Hematopoietic multipotent progenitor cell treated with erythropoietin and hydrocortisone succinate and interleukin-3 and kit ligand, for 17 days (in vitro differentiated cells): Measurements from ENCODE around the gene MMP11.

ENCODE experiments used
- DNase-seq: peaks from one replicate; pipeline ENCODE4 v3.0.0-alpha.2; 2015; ENCODE audit warnings: low spot score

MMP11 gene

DNA sequence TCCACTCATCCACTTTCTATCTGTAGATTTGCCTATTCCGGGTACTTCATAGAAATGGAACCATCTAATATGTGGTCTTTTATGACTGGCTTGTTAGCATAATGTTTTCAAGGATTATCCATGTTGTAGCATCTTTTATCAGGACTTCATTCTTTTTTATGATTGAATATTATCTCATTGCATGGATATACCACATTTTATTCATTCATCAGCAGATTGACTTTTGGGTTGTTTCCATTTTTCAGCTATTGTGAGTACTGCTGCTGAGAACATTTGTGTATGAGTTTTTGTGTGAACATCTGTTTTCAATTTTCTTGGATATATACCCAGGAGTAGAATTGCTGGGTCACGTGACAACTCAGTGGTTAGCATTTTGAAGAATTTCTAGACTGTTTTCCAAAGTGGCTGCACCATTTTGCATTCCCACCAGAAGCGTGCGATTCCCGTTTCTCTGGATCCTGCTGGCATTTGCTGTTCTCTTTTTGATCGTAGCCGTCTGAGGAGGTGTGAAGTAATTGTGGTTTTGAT is 57.3 kb downstream of the MMP11 start:
- no peak for DNase-seq

DNA sequence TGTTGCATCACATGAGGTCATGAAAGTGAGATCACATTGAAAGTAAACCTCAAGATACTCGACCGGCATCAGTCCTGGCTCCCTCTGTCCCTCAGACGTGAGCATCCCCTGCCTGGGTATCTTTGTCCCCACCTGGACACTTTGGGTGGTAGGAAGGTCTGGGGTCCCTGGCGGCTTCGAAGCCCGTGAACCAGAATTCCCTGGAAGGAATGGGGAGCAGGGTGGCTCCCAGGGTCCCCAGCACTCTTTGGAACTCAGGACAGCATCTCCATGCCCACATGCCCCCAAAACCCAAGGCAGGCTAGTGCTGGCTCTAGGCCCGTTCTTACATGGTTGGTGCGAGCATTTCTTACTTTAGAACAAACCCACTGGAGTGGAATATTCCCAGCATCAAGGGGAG is 58.6 kb downstream of the MMP11 start:
- no peak for DNase-seq

DNA sequence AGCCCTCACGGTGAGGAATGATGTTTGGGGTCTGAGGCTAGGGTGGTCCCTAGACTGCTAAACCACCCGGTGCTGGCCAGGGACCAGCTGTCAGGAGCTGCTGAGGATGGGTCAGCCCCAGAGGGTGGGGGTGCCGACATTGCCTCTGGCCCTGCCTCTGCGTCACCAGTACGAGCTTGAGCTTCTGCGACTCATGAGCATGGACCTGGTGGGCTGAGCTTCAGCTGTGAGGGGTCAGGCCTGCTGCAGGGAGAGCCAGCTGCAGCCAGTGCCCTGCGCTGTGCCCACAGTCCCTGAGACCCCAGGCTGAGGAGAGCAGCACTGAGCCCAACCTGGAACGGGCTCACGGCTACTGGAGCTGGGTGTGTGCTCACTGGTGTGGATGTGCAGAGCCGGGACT is 59.1 kb downstream of the MMP11 start:
- DNase-seq: no peak

DNA sequence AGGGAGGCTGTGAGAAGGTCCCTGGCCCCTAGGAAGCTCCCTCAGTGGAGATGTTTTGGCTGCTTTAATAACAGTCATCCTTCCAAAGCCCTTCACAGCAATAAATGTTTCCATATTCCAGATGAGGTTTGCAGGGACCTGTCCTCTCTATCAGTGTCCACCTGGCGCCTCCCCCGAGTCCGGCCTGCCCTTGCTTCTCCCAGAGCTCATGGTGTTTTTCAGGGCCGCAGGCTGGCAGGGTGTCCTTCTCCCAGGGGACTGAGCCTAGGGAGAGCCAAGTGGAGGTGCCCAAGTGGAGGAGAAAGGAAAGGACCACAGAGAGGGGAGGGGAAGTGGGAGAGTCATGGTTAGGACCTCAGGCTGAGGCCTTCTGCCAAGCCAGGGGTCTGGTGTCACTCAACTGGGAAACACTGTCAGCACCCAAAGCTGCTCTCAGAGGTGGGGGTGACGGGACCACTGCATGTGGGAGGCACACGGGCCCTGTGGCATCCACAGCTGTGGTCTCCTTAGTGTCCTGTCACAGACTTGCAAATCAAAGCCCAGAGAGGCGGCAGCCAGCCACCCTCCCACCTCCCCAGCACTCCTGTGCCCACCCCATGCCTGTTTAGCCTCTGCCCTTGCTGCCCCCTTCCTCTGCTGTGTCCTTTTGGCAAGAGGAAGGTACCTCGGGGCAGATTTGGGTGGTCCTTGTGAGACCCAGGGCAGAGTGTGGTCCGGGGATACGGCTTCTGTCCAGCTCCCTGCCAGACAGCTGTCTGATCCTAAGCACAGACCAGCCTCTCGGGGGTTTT is 59.8 kb downstream of the MMP11 start:
- DNase-seq: no peak

DNA sequence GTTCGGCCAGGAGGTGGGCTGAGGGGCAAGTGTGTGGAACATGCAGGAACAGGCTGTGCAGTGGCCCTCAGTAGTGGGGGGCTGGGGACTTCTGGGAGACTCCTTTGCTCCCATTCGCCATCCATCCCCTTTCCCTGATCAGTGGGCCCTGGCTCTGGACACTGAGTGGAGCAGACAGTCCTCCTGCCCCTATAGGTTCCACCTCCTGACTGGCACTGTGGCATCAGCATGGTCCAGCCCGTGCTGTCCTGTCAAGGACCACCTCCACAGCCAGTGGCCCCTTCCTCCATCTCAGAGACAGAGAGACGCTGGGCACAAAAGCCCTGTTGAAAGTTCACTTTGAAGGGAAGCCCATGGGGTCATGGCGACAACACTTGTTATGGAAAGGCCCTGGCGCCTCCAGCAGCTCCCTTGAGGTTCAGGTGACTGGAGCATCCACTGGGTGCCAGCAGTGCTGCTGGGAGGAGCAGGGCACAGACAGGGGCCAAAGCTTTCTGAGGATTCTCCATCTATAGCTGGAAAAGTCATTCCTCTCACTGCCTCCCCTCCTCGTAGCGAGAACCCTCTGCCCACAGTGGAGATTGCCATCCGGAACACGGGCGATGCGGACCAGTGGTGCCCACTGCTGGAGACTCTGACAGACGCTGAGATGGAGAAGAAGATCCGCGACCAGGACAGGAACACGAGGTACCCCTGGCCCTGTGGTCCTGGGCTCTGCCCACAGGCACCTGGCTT is 60.5 kb downstream of the MMP11 start:
- DNase-seq: no peak
